CD14-positive monocyte (primary cell): ENCODE data around the gene CACNA1S. TPM values are rescaled to one million over a fixed set of nuclear protein-coding genes. Genes with fewer than 3 reads are reported as not detected.

Experiments used
- DNase-seq, 3 donors: peaks; one replicate each; pipeline ENCODE4 v3.0.0-alpha.2; 2011 to 2022
- H2AFZ ChIP-seq: 2 replicates; pipeline ENCODE4 v1.6.0; 2012; ENCODE audit warnings: mild to moderate bottlenecking, low read depth, low read length, inconsistent platforms; ENCODE audit not compliant: insufficient read depth, poor library complexity, severe bottlenecking
- H3K27ac ChIP-seq, 2 donors: 1 replicate in 1 of 2; 2 replicates in 1 of 2; pipeline ENCODE4 v1.5.1; 2012 to 2013; ENCODE audit warnings: low read length in 2 of 2, control low read depth in 1 of 2, inconsistent platforms in 1 of 2, low read depth in 1 of 2, mild to moderate bottlenecking in 1 of 2
- H3K27me3 ChIP-seq, 2 donors: one replicate each; pipeline versions ENCODE4 v1.6.0 to v1.6.1; 2011 to 2013; ENCODE audit warnings: low read length in 2 of 2; ENCODE audit not compliant: control insufficient read depth in 2 of 2, insufficient read depth in 2 of 2
- H3K36me3 ChIP-seq, 2 donors: replicated peaks in 1 of 2; 1 replicate in 1 of 2; 2 replicates in 1 of 2; pipeline versions ENCODE4 v1.5.1 to v1.6.1; 2012 to 2013; ENCODE audit warnings: low read length in 2 of 2, control low read depth in 1 of 2, inconsistent platforms in 1 of 2, mild to moderate bottlenecking in 1 of 2; ENCODE audit not compliant: insufficient read depth in 2 of 2, control insufficient read depth in 1 of 2
- H3K4me1 ChIP-seq, 2 donors: 1 replicate in 1 of 2; 2 replicates in 1 of 2; pipeline versions ENCODE4 v1.5.1 to v1.6.1; 2012 to 2013; ENCODE audit warnings: low read length in 2 of 2, control low read depth in 1 of 2, inconsistent platforms in 1 of 2, mild to moderate bottlenecking in 1 of 2, moderate library complexity in 1 of 2; ENCODE audit not compliant: insufficient read depth in 2 of 2, control insufficient read depth in 1 of 2
- H3K4me2 ChIP-seq: replicated peaks from 2 replicates; pipeline ENCODE3; 2012; ENCODE audit warnings: low read length, moderate library complexity, mild to moderate bottlenecking; ENCODE audit not compliant: poor library complexity, severe bottlenecking; ENCODE audit errors: extremely low read depth
- H3K4me3 ChIP-seq, 3 experiments: fragments of 200-600 bp in 1 of 3; sonication (generic) in 1 of 3; replicated peaks in 1 of 3; 1 replicate in 2 of 3; 2 replicates in 1 of 3; pipeline ENCODE4 v1.5.1; 2011 to 2013; ENCODE audit warnings: low read length in 3 of 3, mild to moderate bottlenecking in 3 of 3, control low read depth in 2 of 3, low read depth in 2 of 3, inconsistent platforms in 1 of 3, moderate library complexity in 1 of 3
- H3K79me2 ChIP-seq: 2 replicates; pipeline ENCODE4 v1.6.0; 2012; ENCODE audit warnings: mild to moderate bottlenecking, control low read depth, inconsistent platforms, low read length, moderate library complexity; ENCODE audit not compliant: insufficient read depth
- H3K9ac ChIP-seq: 2 replicates; pipeline ENCODE4 v1.6.0; 2017; ENCODE audit warnings: low read length, mild to moderate bottlenecking; ENCODE audit not compliant: insufficient read depth, poor library complexity, severe bottlenecking
- H3K9me3 ChIP-seq, 2 donors: replicated peaks in 1 of 2; 1 replicate in 1 of 2; 2 replicates in 1 of 2; pipeline versions ENCODE4 v1.5.1 to v1.6.1; 2012 to 2013; ENCODE audit warnings: low read length in 2 of 2, control low read depth in 1 of 2; ENCODE audit not compliant: control insufficient read depth in 1 of 2, insufficient read depth in 1 of 2
- H4K20me1 ChIP-seq: 2 replicates; pipeline ENCODE4 v1.6.0; 2012; ENCODE audit warnings: mild to moderate bottlenecking, low read length, control low read depth, moderate library complexity; ENCODE audit not compliant: insufficient read depth
- H3K27ac Mint-ChIP-seq, 7 donors: one replicate each; pipeline ENCODE4 v1.8.0; 2020; ENCODE audit warnings: mild to moderate bottlenecking in 7 of 7, mixed read lengths in 7 of 7, moderate library complexity in 6 of 7, inconsistent platforms in 2 of 7
- H3K27me3 Mint-ChIP-seq, 3 donors: one replicate each; pipeline ENCODE4 v1.8.0; 2021 to 2022; ENCODE audit warnings: low read depth in 3 of 3, mild to moderate bottlenecking in 3 of 3, mixed read lengths in 3 of 3, moderate library complexity in 3 of 3, inconsistent platforms in 1 of 3
- H3K36me3 Mint-ChIP-seq, 2 donors: one replicate each; pipeline ENCODE4 v1.8.0; 2020; ENCODE audit warnings: mixed read lengths in 2 of 2, inconsistent platforms in 1 of 2, mild to moderate bottlenecking in 1 of 2
- H3K4me1 Mint-ChIP-seq: one replicate; pipeline ENCODE4 v1.8.0; 2020; ENCODE audit warnings: mild to moderate bottlenecking, mixed read lengths
- H3K4me3 Mint-ChIP-seq, 2 donors: one replicate each; pipeline ENCODE4 v1.8.0; 2020; ENCODE audit warnings: mild to moderate bottlenecking in 2 of 2, mixed read lengths in 2 of 2, moderate library complexity in 1 of 2
- H3K9me3 Mint-ChIP-seq, 7 donors: one replicate each; pipeline ENCODE4 v1.8.0; 2020 to 2022; ENCODE audit warnings: mixed read lengths in 7 of 7, mild to moderate bottlenecking in 6 of 7, moderate library complexity in 6 of 7, inconsistent platforms in 2 of 7
- WGBS: methylation state at CpG from one replicate; pipeline ENCODE4 v1.1.5; 2013; ENCODE audit warnings: missing lambda C conversion rate; ENCODE audit not compliant: insufficient coverage; 5-methylcytosine and 5-hydroxymethylcytosine counted together
- intact Hi-C, 2 donors: fragments of 100-400 bp; cut with micrococcal nuclease; formaldehyde crosslinking; loops; one replicate each; pipeline versions ENCODE4 v1.15.0 to v1.15.1; 2023
- polyA plus RNA-seq, 3 donors: library from polyadenylated mRNA; depleted of rRNA in 1 of 3; unstranded in 2 of 3; stranded (reverse) in 1 of 3; fragments of 300-500 nt in 2 of 3; fragments of >200 nt in 1 of 3; fragmentation: Illumina TruSeq in 2 of 3; gene quantifications; 1 replicate in 2 of 3; 2 replicates in 1 of 3; pipeline ENCODE4 v1.2.3, GENCODE V29; 2012 to 2021
- TF ChIP-seq, protein P1 (sequence below): fragments of 200-600 bp; IDR thresholded peaks from one replicate; pipeline ENCODE4 v1.8.0; 2022; ENCODE audit warnings: antibody characterized with exemption, mild to moderate bottlenecking

The CACNA1S gene
- polyA plus RNA-seq, 3 donors = not detected

DNA sequence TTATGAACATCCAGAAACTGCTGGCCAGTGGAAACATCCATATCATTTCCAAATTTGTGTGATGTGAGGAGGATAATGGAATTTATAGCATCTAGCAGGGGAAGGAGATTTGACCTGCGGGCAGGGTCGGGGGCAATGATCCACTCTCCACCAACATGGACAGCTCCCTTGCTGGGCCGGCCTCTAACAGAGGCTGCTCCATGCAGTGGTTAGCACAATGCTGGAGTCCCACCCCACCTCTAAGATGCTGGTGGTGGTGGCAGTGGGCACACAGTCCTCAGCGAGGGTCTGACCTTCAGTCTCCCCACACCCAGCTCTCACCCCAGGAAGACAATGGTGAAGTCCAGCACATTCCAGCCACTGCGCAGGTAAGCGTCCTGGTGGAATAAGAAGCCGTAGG lies 18.7 kb downstream of the CACNA1S start:
- Histone ChIP-seq H3K9me3 (no peaks in the 10 kb centered on the region), H4K20me1 (no peaks in the 10 kb centered on the region), H3K4me1 (no peaks in the 10 kb centered on the region), H3K27ac (no peak overlapping the region), H3K36me3 (no peaks in the 10 kb centered on the region), H3K27me3 (no peaks in the 10 kb centered on the region), H3K4me2 (no peak overlapping the region), H3K79me2 (no peaks in the 10 kb centered on the region), H3K9ac (no peak overlapping the region), H2AFZ (no peak overlapping the region), H3K4me3 (no peak overlapping the region)
- no peak for DNase-seq
- TF ChIP-seq, protein P1, sequence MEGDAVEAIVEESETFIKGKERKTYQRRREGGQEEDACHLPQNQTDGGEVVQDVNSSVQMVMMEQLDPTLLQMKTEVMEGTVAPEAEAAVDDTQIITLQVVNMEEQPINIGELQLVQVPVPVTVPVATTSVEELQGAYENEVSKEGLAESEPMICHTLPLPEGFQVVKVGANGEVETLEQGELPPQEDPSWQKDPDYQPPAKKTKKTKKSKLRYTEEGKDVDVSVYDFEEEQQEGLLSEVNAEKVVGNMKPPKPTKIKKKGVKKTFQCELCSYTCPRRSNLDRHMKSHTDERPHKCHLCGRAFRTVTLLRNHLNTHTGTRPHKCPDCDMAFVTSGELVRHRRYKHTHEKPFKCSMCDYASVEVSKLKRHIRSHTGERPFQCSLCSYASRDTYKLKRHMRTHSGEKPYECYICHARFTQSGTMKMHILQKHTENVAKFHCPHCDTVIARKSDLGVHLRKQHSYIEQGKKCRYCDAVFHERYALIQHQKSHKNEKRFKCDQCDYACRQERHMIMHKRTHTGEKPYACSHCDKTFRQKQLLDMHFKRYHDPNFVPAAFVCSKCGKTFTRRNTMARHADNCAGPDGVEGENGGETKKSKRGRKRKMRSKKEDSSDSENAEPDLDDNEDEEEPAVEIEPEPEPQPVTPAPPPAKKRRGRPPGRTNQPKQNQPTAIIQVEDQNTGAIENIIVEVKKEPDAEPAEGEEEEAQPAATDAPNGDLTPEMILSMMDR = no peak
- Mint-ChIP-seq H3K27me3 (peaks cover 4 to 7% (median 6%) of the 10 kb centered on the region in 3 donors), H3K36me3 (no peaks in the 10 kb centered on the region), H3K4me1 (no peaks in the 10 kb centered on the region), H3K4me3 (no peak overlapping the region), H3K27ac (no peak overlapping the region), H3K9me3 (no peaks in the 10 kb centered on the region)
- intact Hi-C loops = no loop called here
- 98% methylated on average over 4 of the region's 7 CpGs for WGBS

DNA sequence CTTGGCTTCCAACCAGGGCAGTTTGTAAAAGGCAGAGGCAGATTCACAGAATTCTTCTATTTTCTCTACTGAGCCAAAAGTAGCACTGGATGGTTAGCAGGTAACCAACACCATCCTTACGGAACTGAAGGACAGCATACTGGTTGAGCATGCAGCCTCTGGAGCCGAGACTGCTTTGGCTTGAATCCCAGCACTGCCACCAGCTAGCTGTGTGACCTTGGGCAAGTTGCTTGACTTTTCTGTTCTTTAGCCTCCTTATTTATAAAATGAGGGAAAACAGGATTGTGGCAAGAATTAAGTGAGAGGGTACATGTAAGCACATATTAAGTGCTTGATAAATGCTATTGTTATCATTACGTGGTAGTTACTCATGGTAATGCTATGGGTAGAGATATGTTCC lies 19.5 kb downstream of the CACNA1S start:
- H3K27me3 ChIP-seq = no peaks in the 10 kb centered on the region
- no peak overlapping the region for H3K4me3 ChIP-seq
- H3K27me3 Mint-ChIP-seq = peaks cover 4 to 10% (median 6%) of the 10 kb centered on the region in 3 donors
- H3K4me2 ChIP-seq = no peak overlapping the region
- H3K9me3 ChIP-seq = no peaks in the 10 kb centered on the region
- TF ChIP-seq, protein P1 = no peak
- no peak overlapping the region for H3K27ac ChIP-seq
- no peaks in the 10 kb centered on the region for H4K20me1 ChIP-seq
- H3K4me1 Mint-ChIP-seq = peaks cover under 1% of the 10 kb centered on the region
- no peak overlapping the region for H3K27ac Mint-ChIP-seq
- H3K4me1 ChIP-seq = no peaks in the 10 kb centered on the region
- no peaks in the 10 kb centered on the region for H3K79me2 ChIP-seq
- no peak overlapping the region for H3K9ac ChIP-seq
- no peaks in the 10 kb centered on the region for H3K9me3 Mint-ChIP-seq
- WGBS = 94% methylated on average over 2 of the region's 3 CpGs
- H3K36me3 Mint-ChIP-seq = no peaks in the 10 kb centered on the region
- intact Hi-C loops = no loop called here
- no peak overlapping the region for H2AFZ ChIP-seq
- DNase-seq = no peak
- H3K36me3 ChIP-seq = no peaks in the 10 kb centered on the region
- no peak overlapping the region for H3K4me3 Mint-ChIP-seq
